GM12878 (cell line): ENCODE results near the gene PRR5.

Experiments used
- CBX5 ChIP-seq: sonication (generic); IDR thresholded peaks from 2 replicates; pipeline ENCODE4 v1.6.1; 2016; ENCODE audit warnings: low read depth, moderate library complexity, mild to moderate bottlenecking, inconsistent platforms
- CTCF ChIP-seq, 3 experiments: IDR thresholded peaks in 2 of 3; conservative IDR thresholded peaks in 1 of 3; 2 replicates each; pipeline ENCODE4 v1.5.1; 2011; ENCODE audit warnings: low read depth in 3 of 3, low read length in 3 of 3, mild to moderate bottlenecking in 3 of 3, control low read depth in 2 of 3, moderate library complexity in 2 of 3, inconsistent platforms in 1 of 3, mixed read lengths in 1 of 3; ENCODE audit not compliant: control insufficient read depth in 2 of 3, insufficient read depth in 1 of 3; ENCODE audit errors: extremely low read depth in 1 of 3
- JUNB ChIP-seq: IDR thresholded peaks from 2 replicates; pipeline ENCODE4 v1.6.1; 2016; ENCODE audit warnings: antibody characterized with exemption, mild to moderate bottlenecking
- USF1 ChIP-seq: IDR thresholded peaks from 2 replicates; pipeline ENCODE4 v1.6.1; 2011; ENCODE audit warnings: borderline replicate concordance, low read depth, mild to moderate bottlenecking, moderate library complexity, mixed read lengths, low read length; ENCODE audit not compliant: insufficient read depth; ENCODE audit errors: extremely low read length
- ZNF592 ChIP-seq: fragments of 450-650 bp; IDR thresholded peaks from 2 replicates; pipeline ENCODE4 v1.6.1; 2017; ENCODE audit warnings: mild to moderate bottlenecking, moderate library complexity

DNA sequence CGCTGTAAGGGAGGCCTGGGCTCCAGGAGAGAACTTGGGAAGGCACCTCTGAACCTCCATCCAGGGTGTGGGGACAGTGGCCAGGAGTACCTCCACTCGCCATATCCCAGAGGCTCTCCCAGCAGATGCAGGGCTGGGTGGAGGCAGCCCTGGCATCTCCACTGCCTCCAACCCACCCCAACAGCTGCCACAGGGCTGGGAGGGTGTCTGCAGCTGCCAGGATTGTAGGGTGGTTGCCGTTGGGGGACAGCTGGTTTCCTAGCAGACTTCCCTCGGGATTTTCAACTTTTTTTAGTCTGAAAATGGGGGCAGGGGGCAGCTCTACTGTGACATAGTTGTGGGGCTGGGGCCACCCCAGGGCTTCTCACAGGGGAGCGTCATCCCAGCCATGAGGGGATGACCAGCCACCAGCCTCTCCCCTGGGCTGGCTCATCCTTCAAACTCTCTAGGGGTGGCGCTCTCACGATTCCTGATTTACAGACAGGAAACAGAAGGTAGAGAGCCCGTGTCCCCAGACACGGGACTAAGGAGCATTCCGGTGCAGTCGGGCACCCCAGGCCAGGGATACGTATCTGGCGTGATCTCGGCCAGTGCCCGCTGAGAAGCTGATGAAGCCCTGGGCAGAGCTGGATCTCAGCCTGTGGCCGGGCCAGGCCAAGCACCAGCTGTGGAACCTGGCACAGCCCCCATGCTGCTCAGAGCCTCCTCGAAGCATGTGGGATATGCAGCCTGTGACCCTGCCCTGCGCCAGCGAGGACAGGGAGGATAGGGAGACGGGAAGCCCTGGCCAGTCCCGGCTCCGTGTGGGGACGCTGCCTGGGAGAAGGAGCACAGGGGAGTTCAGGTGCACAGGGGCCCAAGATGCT is 9.9 kb downstream of the PRR5 start:
- TF ChIP-seq CTCF (IDR thresholded peaks at IDR 0.05 in 2 of 3, conservative IDR thresholded peaks at IDR 0.05 in 1 of 3; ENCODE audit: control insufficient read depth in 2 of 3, extremely low read depth in 1 of 3, insufficient read depth in 1 of 3, low read depth in 3 of 3, low read length in 3 of 3) = no peak
- no peak for TF ChIP-seq ZNF592
- TF ChIP-seq CBX5 = no peak
- no peak for TF ChIP-seq USF1
- TF ChIP-seq JUNB = no peak
